Activated CD8-positive, alpha-beta memory T cell treated with anti-CD3 and anti-CD28 coated beads for 4 hours (primary cell): ENCODE measurements around the gene CCDC92.
"Not testable (repeated sequence)": the region's sequence is repeated elsewhere in the genome, so short reads cannot be mapped to it uniquely, and the experiment has no call there.

Source experiments
- DNase-seq, 2 donors: peaks; one replicate each; pipeline ENCODE4 v3.0.0-alpha.2; 2020; ENCODE audit warnings: low read depth in 2 of 2

Gene CCDC92

DNA sequence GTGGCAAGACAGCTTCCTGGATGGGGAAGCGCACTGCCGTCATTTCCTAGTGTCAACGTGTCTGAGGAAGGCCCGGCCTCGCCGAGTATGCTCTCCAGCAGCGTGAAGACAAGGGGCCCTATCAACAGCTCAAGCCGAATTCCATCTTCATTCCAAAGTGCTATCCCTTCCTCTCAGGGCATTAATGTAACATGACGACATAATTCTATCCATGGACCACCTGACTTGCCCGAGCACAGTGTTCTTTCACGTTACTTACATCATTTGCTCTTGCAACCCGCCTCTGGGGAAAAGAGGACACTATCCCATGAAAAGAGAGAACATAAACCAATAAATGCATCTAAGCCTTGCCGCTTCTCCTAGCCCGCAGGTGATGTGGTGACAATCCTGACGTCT, 22.9 kb downstream of the CCDC92 start:
- no peak for DNase-seq

- DNase-seq = no peak
Measured at GRCh38 chr12:123948796-123949769, 23.5 kb downstream of the CCDC92 start.

GRCh38 chr12:123948401-123948795, 24.2 kb downstream of the CCDC92 start:
- no peak for DNase-seq

DNA sequence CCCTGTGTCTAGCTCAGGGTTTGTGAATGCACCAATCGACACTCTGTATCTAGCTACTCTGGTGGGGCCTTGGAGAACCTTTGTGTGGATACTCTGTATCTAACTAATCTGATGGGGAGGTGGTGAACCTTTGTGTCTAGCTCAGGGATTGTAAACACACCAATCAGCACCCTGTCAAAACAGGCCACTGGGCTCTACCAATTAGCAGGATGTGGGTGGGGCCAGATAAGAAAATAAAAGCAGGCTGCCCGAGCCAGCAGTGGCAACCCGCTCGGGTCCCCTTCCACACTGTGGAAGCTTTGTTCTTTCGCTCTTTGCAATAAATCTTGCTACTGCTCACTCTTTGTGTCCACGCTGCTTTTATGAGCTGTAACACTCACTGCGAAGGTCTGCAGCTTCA, 25.1 kb downstream of the CCDC92 start:
- not testable (repeated sequence) for DNase-seq

GRCh38 chr12:123946516-123947505, 25.8 kb downstream of the CCDC92 start:
- DNase-seq = not testable (repeated sequence)

GRCh38 chr12:123946152-123946515, 26.5 kb downstream of the CCDC92 start:
- DNase-seq = no peak

DNA sequence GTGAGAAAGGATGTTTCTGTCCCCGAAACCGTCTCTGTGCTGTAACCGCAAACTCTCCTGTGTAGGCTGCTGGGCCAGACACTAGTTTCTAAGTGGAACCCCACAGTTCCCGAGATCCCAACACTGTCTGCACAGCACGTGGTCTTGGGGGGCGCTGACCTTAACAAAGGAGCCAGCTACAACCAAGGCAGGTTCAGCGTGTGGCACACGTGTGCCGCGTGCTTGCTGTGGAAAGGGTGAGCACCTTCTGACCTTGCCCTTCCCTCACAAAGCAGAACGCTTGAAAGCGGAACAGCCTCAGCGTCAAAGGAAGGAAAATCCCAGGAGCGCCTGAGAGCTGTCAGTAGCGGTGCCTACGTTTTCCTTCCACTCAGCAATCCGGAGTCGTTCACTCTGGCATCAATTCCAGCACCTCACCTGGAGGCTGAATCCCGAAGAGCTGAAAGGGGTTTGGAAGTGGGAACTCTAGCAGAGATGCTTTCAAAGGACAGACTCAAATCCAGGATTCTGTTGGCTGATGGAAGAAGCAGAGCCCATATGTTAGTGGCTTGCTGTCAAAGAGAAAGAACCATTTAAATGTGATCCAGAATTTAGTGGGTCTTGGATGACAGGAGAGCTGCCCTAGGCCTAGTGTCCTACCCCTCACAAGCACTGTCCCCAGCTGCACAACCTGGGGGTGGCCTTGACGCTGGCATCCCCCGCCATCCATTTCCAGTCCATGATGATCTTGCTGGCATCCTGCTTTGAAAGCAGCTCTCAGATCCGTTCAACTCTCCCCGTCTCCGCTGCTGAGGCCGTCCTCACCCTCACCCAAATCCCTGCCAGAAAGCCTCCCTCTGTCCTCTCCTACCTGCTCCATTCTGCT, 27.1 kb downstream of the CCDC92 start:
- no peak for DNase-seq

- no peak for DNase-seq
Measured at GRCh38 chr12:123944696-123945095, 27.9 kb downstream of the CCDC92 start.

DNA sequence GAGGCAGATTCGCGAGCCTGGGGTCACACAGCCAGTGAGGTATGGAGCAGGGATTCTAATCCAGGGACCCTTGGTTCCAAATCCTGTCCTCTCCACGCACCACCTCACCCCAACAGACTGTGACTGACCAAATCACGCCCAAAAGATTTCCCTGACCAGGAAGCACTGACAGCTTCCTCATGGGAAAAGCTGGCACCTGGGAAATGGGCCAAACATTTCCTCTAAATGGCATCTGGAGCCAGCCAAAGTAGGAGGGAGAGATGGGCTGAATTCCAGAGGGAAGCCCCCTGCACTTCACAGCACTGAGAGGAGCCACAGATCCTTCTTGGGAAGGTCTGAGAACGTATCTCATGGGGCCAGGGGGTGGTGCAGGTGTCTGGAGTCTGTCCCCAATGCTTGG, 28.8 kb downstream of the CCDC92 start:
- no peak for DNase-seq

DNA sequence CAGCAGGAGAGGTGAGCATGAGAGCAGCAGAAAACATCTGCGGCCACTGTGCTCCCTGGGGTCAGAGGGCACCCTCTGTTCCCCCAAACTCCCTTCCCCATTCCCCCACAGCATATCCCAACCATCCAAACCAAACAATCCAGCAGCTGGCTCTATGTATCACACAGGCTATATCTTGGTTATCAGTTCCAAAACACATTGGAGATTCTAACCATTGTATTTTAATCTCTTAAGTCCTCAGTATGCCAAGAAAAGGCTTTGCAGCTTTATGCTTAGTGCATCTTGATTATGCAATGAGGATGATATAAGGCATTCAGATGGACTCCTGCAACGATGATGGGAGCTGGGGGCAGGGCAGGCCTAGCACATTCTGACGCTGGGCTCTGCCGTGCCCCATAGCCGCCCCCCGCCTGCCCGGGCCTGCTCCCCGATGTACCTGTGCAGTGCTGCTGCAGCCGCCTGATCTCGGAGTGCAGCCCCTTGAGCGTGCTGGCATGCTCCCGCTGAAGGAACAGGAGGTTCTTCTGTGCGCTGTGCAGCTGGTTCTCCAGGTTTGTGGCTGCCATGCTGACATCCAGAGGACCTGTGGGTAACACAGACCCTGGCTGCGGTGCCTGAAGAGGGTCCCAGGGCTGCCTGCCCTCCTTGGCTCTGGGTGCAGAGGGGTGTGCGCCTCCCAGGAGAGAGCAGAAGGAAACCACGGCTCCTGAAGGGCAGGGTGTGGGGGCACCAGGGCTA, 29.6 kb downstream of the CCDC92 start:
- no peak for DNase-seq

- DNase-seq = no peak
Measured at GRCh38 chr12:123942238-123942653, 30.4 kb downstream of the CCDC92 start.

DNA sequence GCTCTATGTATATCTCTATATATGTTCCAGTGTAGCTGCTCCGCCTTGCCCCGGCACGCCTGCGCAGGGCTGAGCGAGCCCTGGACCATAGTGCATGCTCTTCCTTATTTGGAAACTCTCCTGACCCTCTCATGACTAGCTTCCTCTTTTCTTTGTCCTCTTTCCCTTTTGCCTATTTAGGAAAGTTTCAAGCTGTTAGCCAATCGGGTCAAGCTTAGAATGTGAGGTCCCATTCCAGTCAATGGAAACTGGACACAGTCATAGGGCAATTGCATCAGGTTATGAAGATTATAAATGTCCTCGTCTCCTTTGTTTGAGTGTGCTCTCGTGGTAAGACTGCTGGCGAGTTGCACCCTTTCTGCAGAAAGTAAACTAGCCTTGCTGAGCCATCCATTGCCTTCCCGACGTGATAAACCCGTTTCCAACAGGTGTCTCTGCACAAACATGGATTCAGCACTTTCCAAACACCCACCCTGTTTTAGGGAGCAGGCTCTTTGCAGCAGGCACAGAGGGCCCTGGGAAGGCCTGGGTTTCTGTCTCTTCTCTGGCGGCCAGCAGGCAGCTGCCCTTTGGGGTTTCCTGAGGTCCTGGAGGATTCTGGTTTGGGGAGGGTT, 30.9 kb downstream of the CCDC92 start:
- DNase-seq = no peak

- DNase-seq = no peak
Measured at GRCh38 chr12:123941000-123941399, 31.6 kb downstream of the CCDC92 start.

DNA sequence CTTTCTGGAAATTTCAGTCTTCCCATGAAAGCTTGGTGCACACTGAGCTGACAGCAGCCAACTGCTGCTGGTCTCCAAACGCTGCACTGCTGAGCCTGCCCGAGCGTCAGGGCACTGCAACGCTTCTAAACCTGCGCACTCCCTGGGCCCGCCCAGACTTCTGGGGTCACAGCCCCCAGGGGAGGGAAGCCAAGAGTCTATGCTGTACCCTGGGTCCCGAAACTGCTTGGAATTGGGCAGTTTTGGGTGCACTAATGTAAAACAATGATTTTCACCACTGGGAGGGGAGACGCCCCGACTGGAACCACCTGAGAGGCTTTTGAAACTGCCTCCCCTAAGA, 32.0 kb downstream of the CCDC92 start:
- DNase-seq = no peak

GRCh38 chr12:123939716-123940626, 32.7 kb downstream of the CCDC92 start:
- no peak for DNase-seq

DNA sequence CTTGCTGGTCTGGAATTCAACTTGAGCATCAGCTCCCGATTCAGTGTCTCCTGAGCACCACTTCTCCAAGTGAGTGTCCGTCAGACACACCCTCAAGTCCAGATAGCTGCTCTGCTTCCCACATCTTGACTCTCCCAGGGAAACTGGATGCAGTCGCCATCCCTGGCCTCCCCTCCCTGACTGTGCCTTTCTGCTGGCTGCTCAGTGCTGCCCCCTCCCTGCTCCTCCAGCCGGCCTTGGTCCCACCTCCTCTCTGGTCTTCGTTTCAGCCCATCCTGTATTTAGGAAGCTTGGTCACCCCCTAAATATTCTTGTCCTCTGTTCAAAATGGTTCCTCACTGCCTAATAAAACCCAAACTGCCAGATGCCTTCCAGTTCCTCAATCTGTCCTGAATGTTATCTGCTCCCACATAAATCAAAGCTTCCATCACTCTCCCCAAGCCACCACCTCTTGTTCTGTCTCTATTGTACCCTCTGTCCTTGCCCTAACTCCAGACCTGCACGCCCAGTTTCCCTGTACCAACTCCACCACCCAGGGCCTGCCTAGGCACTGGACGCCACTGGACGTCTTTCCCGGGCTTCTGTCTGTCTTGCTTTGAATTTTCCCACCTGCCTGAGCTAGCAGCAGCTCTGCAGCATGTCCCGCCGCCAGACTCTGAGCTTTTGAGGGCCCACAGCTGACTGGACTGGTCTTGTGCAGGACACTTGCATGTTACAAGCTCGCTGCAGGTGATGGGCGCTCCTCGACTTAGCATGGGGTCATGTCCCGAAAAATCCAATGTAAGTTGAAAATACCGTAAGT, 33.8 kb downstream of the CCDC92 start:
- no peak for DNase-seq

- peak; percentile 31 to 36 for DNase-seq
Measured at GRCh38 chr12:123937707-123938591, 34.7 kb downstream of the CCDC92 start.
